Measurements from ENCODE around the gene CPT1B. TPM values are rescaled to one million over a fixed set of nuclear protein-coding genes. Genes with fewer than 3 reads are reported as not detected.

CPT1B gene
- total RNA-seq, 4 donors from 2014 or later, result 4.7 to 12.0 (median 6.8) TPM

DNA sequence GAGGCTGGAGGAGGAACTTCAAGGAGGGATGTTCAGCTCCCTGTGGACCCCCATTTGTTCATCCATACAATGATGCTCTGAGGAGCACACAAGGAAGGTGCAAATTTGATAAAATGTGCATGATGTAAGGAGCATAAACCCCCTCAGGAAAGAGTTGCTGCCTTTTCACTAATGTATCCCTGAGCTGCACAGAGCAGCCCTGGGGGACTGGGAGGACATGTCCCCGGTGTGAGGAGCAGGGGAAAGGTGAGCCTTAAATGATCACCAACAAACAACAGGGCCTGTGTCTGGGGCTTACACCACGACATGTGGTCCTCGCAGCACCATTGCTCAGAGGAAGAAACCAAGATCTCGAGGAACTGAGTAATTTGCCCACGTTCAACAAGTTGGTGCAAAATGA, 18.9 kb upstream of the CPT1B start:
- no peak for DNase-seq (ENCODE audit: low spot score in 2 of 2)

DNA sequence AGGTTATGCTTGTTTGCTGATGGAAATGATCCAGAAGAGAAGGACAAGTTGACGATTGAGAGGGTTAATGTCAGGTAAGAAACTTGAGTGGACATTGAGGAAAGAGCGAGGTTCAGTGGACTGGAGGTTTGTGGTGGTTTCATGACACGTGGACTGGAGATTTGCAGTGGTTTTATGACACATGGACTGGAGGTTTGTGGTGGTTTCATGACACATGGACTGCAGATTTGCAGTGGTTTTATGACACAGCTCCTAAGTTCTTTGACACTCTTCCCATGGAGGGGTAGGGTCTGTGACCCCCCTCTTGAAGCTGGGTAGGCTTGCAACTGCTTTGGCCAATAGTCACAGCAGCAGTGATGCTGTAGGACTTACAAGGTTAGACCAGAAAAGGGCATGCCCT, 17.0 kb upstream of the CPT1B start:
- TF ChIP-seq, protein P1, sequence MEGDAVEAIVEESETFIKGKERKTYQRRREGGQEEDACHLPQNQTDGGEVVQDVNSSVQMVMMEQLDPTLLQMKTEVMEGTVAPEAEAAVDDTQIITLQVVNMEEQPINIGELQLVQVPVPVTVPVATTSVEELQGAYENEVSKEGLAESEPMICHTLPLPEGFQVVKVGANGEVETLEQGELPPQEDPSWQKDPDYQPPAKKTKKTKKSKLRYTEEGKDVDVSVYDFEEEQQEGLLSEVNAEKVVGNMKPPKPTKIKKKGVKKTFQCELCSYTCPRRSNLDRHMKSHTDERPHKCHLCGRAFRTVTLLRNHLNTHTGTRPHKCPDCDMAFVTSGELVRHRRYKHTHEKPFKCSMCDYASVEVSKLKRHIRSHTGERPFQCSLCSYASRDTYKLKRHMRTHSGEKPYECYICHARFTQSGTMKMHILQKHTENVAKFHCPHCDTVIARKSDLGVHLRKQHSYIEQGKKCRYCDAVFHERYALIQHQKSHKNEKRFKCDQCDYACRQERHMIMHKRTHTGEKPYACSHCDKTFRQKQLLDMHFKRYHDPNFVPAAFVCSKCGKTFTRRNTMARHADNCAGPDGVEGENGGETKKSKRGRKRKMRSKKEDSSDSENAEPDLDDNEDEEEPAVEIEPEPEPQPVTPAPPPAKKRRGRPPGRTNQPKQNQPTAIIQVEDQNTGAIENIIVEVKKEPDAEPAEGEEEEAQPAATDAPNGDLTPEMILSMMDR (IDR thresholded peaks at IDR 0.05), result no peak
- no peak for TF ChIP-seq POLR2A (IDR thresholded peaks at IDR 0.05)
- no peak overlapping the region for H3K4me3 ChIP-seq (ENCODE audit: low read depth, poor library complexity, severe bottlenecking)
- intact Hi-C loops (cut with DNase I; ENCODE audit: low total_unique reads), result no loop called here
- DNase-seq (ENCODE audit: low spot score in 2 of 2), result no peak
- 88 to 89% methylated on average over 3 of the region's 3 CpGs for WGBS, 2 donors

More for the DNA sequence above, 18.9 kb upstream of the CPT1B start:
- TF ChIP-seq POLR2A (IDR thresholded peaks at IDR 0.05), result no peak
- TF ChIP-seq, protein P1 (IDR thresholded peaks at IDR 0.05), result no peak
- H3K4me3 ChIP-seq (ENCODE audit: low read depth, poor library complexity, severe bottlenecking), result no peak overlapping the region
- intact Hi-C loops (cut with DNase I; ENCODE audit: low total_unique reads), result no loop called here
- WGBS, 2 donors, result 94 to 99% methylated on average over 5 of the region's 5 CpGs

DNA sequence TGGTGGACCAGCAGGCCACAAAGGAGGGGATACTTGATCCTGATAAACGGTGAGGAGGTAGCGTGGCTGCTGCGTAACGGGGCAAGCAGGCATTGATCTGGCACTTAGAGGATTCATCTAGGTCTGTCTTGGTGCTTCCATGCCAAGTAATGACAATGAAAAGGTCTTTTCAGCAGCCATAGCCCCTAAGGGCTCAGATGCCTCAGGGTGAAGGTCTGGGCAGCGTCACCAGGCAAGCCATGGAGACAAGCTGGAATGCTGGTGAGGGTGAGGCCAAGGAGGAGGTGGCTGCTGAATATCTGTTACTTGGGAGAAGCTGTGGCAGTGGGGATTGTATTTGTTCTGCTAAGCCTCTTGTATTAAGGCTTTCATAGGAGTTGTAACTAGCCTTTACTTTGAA, 9.2 kb upstream of the CPT1B start:
- TF ChIP-seq POLR2A (IDR thresholded peaks at IDR 0.05), result no peak
- TF ChIP-seq, protein P1 (IDR thresholded peaks at IDR 0.05), result no peak
- no peak overlapping the region for H3K4me3 ChIP-seq (ENCODE audit: low read depth, poor library complexity, severe bottlenecking)
- intact Hi-C loops (cut with DNase I; ENCODE audit: low total_unique reads), result no loop called here
- no peak for DNase-seq (ENCODE audit: low spot score in 2 of 2)
- WGBS, 2 donors, result 94 to 96% methylated on average over 5 of the region's 5 CpGs

- no peak overlapping the region for H3K4me3 ChIP-seq (ENCODE audit: low read depth, poor library complexity, severe bottlenecking)
- TF ChIP-seq, protein P1 (IDR thresholded peaks at IDR 0.05), result no peak
- no peak for TF ChIP-seq POLR2A (IDR thresholded peaks at IDR 0.05)
- WGBS, 2 donors, result 77 to 83% methylated on average over 4 to 5 of the region's 5 CpGs
- no peak for DNase-seq (ENCODE audit: low spot score in 2 of 2)
- intact Hi-C loops (cut with DNase I; ENCODE audit: low total_unique reads), result no loop called here
Measured at GRCh38 chr22:50586416-50586815, 8.2 kb upstream of the CPT1B start.

GRCh38 chr22:50585781-50586180, 7.6 kb upstream of the CPT1B start:
- no peak for TF ChIP-seq POLR2A (IDR thresholded peaks at IDR 0.05)
- TF ChIP-seq, protein P1 (IDR thresholded peaks at IDR 0.05), result no peak
- no peak overlapping the region for H3K4me3 ChIP-seq (ENCODE audit: low read depth, poor library complexity, severe bottlenecking)
- intact Hi-C loops (cut with DNase I; ENCODE audit: low total_unique reads), result no loop called here
- no peak for DNase-seq (ENCODE audit: low spot score in 2 of 2)
- 95 to 96% methylated on average over 8 of the region's 8 CpGs for WGBS, 2 donors

GRCh38 chr22:50585238-50585637, 7.0 kb upstream of the CPT1B start:
- TF ChIP-seq POLR2A (IDR thresholded peaks at IDR 0.05), result no peak
- TF ChIP-seq, protein P1 (IDR thresholded peaks at IDR 0.05), result no peak
- intact Hi-C loops (cut with DNase I; ENCODE audit: low total_unique reads), result no loop called here
- no peak overlapping the region for H3K4me3 ChIP-seq (ENCODE audit: low read depth, poor library complexity, severe bottlenecking)
- WGBS, 2 donors, result 89 to 93% methylated on average over 3 of the region's 3 CpGs
- no peak for DNase-seq (ENCODE audit: low spot score in 2 of 2)

Data from lower leg skin (tissue), 4 donors.